ENCODE results near the gene CNST. TPM values are rescaled to one million over a fixed set of nuclear protein-coding genes. Genes with fewer than 3 reads are reported as not detected.

Gene CNST, protein sequence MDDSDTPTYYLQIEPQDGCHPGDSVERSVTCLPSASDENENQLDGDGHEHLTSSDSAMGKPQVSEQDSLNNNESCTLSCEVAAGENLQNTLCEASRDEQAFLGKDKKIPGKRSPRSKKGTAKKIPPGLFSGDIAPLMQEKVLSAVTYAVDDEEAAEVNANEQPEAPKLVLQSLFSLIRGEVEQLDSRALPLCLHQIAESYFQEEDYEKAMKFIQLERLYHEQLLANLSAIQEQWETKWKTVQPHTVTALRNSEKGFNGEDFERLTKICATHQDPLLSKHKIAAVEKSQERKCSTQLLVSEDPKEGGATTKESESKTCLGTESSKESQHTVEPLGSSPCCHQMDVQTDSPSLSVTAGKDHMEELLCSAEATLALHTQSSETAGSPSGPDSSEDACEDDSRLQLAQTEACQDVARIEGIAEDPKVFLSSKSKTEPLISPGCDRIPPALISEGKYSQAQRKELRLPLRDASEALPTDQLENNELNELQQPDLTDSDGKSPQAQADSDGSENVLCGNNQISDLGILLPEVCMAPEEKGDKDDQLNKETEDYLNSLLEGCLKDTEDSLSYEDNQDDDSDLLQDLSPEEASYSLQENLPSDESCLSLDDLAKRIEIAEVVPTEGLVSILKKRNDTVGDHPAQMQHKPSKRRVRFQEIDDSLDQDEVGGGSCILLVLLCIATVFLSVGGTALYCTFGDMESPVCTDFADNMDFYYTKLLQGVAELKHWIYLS
- total RNA-seq, result 10 to 100 TPM; 11.6 to 56.4 (median 28.5) TPM

DNA sequence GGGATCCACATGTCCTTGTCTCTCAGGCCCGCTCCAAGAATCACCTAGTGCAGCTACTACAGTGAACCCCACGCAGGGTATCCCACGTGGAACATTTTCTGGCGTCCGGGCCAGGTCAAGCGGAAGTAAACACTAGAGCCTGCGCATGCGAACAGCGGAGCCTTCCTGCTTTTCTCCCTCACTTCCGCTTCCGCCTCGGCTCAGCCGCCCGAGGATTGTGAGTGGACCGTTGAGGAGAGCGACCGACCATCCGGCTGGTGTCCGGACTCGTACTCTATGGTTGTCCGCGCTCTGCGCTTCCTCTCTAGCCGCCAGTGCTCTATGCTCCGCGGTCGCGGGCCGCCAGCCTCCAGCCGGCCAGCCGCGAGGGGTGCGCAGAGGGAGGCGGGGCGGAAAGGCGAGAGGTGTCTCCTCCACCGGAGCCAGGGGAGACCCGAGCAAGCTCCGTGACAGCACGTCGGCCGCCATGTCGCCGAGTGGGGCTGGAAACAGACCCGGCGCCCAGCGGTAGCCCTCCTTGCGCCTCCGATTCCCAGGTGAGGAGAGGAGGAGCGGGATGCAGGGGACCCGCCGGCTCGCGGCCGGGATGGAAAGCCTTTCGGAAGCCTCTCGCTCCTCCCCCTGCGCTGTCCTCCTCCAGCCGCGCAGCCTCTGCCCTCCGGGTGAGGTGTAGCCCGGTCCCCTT is at the start of gene CNST, which contains the start of gene TFB2M:
Gene CNST, plus strand, starts transcription at position 329 of the 685 bp plus-strand sequence. CDS start 25,107 bp downstream, outside the sequence.
Gene TFB2M, minus strand, starts transcription at position 134 of the 685 bp plus-strand sequence. Its CDS starts 123 bp downstream, at position 11.
- Histone ChIP-seq H3K4me3 (peak within 1 kb of the TSS; percentile 71 to 91 (median 80)), H3K27ac (peak within 1 kb of the TSS; percentile 76 to 90), H3K4me1 (replicated peaks in 1 of 2) (peaks cover 17 to 21% of the 10 kb centered on the region in 2 donors)
- 0 to 5% (median 0%) methylated on average over 1 to 17 of the region's 62 CpGs; no CpG with 5 or more reads in 3 of the 10 experiments for WGBS, 10 experiments
- in situ Hi-C loops (cut with MboI; ENCODE audit: low pct_unique_long_range_greater_than_20kb in 2 of 9, low sequenced_read_pairs in 9 of 9, unreplicated experiment in 9 of 9), result no loop called here
- ATAC-seq (replicated peaks in 6 of 8), result peak; percentile 91 to 96 (median 96)

DNA sequence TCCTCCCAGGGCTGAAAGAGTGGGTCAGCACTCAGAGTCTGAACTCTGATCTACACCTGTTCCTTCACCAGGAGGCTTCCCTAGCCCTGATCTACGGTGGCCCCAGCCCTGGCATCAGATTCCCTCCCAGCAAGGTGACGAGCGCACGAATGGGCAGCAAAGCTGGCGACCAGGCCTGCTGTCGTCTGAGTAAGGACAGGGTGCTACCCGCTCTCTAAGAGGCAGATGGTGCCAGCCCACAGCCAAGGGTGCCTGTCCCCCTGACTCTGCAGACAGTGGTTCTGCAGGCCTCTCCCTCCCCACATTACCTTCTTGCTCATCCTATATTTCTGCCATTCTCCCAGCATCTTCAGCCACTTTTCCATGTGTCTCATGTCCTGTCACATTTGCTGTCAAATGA is 48.9 kb upstream of the CNST start:
- 49 to 100% (median 72%) methylated on average over 1 to 7 of the region's 7 CpGs; no CpG with 5 or more reads in 5 of the 10 experiments for WGBS, 10 experiments
- no peak for ATAC-seq (replicated peaks in 6 of 8)
- Histone ChIP-seq H3K4me3 (no peak overlapping the region), H3K4me1 (replicated peaks in 1 of 2) (no peaks in the 10 kb centered on the region), H3K27ac (no peak overlapping the region)
- in situ Hi-C loops (cut with MboI; ENCODE audit: low pct_unique_long_range_greater_than_20kb in 2 of 9, low sequenced_read_pairs in 9 of 9, unreplicated experiment in 9 of 9), result no loop called here

DNA sequence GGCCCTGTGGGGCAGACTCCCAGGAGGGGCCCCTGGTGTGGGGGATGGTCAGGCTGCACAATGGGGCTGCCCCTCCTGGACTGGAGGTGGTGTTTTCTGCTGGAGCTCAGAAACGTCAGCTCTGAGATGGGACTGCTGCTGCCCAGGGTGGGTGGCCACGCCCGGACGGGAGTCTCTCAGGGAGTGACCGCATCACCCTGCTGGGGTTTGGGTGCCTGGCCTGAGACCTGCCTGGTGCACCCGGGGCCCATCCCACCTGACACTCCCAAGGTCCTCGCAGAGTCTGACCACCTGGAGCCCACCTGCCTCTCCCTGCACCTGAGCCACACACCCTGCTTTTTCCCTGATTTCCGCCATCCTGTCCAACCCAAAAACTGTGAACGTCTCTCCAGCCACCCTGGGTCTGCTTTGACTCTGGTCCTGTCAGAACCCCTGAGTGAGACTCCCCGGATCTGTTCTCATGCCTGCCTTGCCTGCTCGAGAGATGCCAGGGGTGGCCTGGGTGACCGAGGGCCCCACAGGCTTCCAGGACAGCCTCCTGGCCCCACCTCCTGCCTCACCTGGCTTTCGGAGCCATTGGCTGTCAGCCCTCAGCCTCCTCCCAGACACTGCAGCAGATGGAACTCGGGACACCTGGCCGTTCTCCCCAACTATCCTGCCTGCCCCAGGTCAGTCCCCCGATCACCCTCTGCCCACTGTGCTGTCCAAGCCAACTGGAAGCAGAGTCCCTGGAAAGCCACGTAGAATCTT is 47.6 kb upstream of the CNST start:
- in situ Hi-C loops (cut with MboI; ENCODE audit: low pct_unique_long_range_greater_than_20kb in 2 of 9, low sequenced_read_pairs in 9 of 9, unreplicated experiment in 9 of 9), result no loop called here

DNA sequence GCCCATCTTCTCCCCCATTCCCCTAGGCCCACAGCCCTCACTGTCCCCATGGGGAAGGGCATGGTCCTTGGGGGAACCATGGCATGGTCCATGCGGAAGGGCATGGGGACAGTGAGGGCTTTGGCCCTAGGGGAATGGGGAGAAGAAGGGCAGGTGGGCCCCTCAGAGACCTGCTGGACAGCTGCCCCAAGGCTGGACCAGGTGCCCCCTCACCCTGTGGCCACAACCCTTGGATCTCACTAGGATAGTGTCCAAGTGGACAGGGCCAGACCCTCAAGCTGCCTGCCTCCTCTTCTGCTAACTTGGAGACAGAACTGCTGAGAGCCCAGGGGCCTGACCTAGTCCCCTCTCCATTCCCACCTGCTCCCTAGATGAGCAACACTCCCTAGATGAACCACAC is 46.7 kb upstream of the CNST start:
- Histone ChIP-seq H3K4me3 (no peak overlapping the region), H3K27ac (no peak overlapping the region), H3K4me1 (replicated peaks in 1 of 2) (no peaks in the 10 kb centered on the region)
- in situ Hi-C loops (cut with MboI; ENCODE audit: low pct_unique_long_range_greater_than_20kb in 2 of 9, low sequenced_read_pairs in 9 of 9, unreplicated experiment in 9 of 9), result no loop called here
- no peak for ATAC-seq (replicated peaks in 6 of 8)
- WGBS, 10 experiments, result 83 to 100% methylated on average over 1 of the region's 1 CpG; no CpG with 5 or more reads in 8 of the 10 experiments

More for the DNA sequence above, 47.6 kb upstream of the CNST start:
- ATAC-seq (replicated peaks in 6 of 8), result no peak
- H3K27ac ChIP-seq, result no peak overlapping the region
- H3K4me3 ChIP-seq, result no peak overlapping the region
- no peaks in the 10 kb centered on the region for H3K4me1 ChIP-seq (replicated peaks in 1 of 2)
- 0 to 90% (median 73%) methylated on average over 1 to 11 of the region's 17 CpGs; no CpG with 5 or more reads in 3 of the 10 experiments for WGBS, 10 experiments

DNA sequence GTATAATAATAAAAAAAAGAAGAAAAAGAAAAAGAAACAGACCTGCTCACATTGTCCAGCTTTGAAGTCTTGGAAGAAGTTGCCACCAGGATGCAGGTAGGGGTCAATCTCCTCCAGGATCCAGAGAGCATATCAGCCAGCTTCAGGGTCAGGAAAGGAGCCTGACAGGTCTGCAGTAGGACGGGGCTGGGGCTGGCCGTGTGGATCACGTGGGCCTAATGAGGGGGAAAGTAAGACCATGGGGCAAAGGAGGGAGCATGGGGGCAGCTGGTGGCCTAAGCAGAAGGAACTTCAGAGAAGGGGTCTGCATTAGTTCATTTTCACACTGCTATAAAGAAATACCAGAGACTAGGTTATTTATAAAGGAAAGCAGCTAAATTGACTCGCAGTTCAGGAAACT is 39.9 kb upstream of the CNST start:
- ATAC-seq (replicated peaks in 6 of 8), result no peak
- in situ Hi-C loops (cut with MboI; ENCODE audit: low pct_unique_long_range_greater_than_20kb in 2 of 9, low sequenced_read_pairs in 9 of 9, unreplicated experiment in 9 of 9), result no loop called here
- Histone ChIP-seq H3K27ac (no peak overlapping the region), H3K4me1 (replicated peaks in 1 of 2) (no peaks in the 10 kb centered on the region), H3K4me3 (no peak overlapping the region)
- 60 to 100% (median 100%) methylated on average over 1 to 3 of the region's 4 CpGs; no CpG with 5 or more reads in 5 of the 10 experiments for WGBS, 10 experiments

DNA sequence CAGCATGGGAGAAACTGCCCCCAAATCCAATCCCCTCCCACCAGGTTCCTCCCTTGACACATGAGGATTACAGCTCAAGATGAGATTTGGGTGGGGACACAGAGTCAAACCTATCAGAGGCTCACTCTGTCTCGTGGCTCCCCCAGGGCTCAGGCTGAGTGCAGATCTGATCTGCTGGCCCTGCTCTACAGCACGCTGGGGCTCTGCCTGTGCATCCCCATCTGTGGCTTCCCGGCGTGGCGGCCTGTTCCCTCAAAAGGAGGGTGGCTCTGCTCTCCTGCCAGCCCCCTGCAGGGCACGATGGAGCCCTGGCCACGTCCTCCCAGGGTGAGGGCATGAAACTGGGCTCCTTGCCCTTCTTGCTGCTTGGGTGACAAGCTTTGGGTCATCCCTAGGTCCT is 39.3 kb upstream of the CNST start:
- Histone ChIP-seq H3K4me3 (no peak overlapping the region), H3K4me1 (replicated peaks in 1 of 2) (no peaks in the 10 kb centered on the region), H3K27ac (no peak overlapping the region)
- WGBS, 10 experiments, result 62 to 100% (median 69%) methylated on average over 1 to 7 of the region's 7 CpGs; no CpG with 5 or more reads in 6 of the 10 experiments
- ATAC-seq (replicated peaks in 6 of 8), result peak in 1 of 8 experiments; percentile 25
- in situ Hi-C loops (cut with MboI; ENCODE audit: low pct_unique_long_range_greater_than_20kb in 2 of 9, low sequenced_read_pairs in 9 of 9, unreplicated experiment in 9 of 9), result no loop called here

DNA sequence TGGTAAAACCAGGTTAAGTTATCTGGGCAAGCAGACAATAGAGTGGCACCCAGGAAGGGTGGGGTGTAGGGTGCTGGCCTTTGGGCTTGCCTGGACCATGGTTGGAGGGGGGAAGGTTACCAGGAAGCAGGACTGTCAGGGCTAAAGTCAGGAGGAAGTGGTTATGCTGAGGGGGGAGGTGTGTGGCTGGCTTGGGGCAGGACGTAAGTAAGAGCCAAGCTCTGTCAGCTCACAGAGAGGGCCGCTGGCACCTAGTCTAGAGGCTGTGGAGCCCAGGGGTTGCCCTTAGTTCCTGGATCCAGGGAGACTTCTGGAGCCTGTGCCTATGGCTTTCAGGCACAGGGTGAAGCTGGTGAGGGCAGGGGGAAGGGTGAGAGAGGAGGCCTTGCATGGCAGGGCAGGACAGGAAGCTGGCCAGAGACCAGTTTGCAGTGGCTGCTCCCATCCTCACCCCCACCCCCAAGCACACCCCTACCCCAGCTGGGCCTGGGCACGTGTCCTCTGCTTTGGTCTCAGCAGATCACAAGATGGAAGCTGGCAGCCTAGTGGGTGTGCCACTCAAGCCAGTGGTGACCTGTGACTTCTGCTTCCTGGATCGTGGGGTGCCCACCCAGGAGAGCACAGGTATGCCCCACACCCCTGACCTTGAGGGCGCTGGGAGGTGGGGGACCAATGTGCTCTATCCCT is 38.7 kb upstream of the CNST start:
- Histone ChIP-seq H3K4me3 (no peak overlapping the region), H3K4me1 (replicated peaks in 1 of 2) (no peaks in the 10 kb centered on the region), H3K27ac (no peak overlapping the region)
- 0 to 80% (median 39%) methylated on average over 1 to 4 of the region's 5 CpGs; no CpG with 5 or more reads in 4 of the 10 experiments for WGBS, 10 experiments
- in situ Hi-C loops (cut with MboI; ENCODE audit: low pct_unique_long_range_greater_than_20kb in 2 of 9, low sequenced_read_pairs in 9 of 9, unreplicated experiment in 9 of 9), result no loop called here
- ATAC-seq (replicated peaks in 6 of 8), result no peak

DNA sequence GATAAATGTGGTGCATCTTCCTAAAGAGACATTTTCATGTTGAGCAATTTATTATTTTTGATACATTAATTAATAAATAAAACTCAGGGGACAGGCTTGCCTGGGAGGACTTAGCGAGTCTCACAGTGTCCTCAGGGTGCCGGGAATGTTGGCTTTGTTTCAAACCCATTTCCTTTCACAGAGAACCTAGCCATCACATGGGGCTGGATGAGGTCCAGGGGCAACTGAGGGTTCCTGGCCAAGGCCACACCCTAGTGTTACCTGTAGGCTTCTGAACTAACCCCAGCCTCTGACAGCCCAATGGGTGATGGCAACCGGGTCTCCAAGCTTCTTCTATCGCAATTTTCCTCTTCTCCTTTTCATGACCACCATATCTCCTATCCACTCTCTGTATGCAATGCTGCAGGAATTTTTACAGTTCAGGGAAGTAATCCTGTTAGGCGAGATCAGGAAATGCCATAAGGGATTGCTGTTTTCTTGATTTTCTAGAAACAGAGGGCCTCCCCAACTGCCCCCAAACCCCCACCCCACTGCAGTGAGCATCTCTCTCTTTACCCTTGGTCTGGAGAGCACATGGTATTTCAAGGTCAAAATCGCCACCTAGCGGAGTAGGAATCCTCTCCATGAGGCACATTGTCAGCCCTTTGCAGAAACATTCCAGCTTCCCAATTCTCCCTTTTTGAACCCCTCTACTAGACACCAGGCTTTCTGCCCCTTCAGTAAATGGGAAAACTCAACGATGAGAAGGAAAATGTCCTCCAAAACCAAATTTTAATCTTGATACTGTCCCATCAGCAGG is 37.1 kb upstream of the CNST start:
- no peak overlapping the region for H3K27ac ChIP-seq
- no peak overlapping the region for H3K4me3 ChIP-seq
- no peak for ATAC-seq (replicated peaks in 6 of 8)
- WGBS, 10 experiments, result 13 to 83% (median 71%) methylated on average over 1 to 7 of the region's 8 CpGs; no CpG with 5 or more reads in 2 of the 10 experiments
- in situ Hi-C loops (cut with MboI; ENCODE audit: low pct_unique_long_range_greater_than_20kb in 2 of 9, low sequenced_read_pairs in 9 of 9, unreplicated experiment in 9 of 9), result no loop called here
- H3K4me1 ChIP-seq (replicated peaks in 1 of 2), result no peaks in the 10 kb centered on the region

DNA sequence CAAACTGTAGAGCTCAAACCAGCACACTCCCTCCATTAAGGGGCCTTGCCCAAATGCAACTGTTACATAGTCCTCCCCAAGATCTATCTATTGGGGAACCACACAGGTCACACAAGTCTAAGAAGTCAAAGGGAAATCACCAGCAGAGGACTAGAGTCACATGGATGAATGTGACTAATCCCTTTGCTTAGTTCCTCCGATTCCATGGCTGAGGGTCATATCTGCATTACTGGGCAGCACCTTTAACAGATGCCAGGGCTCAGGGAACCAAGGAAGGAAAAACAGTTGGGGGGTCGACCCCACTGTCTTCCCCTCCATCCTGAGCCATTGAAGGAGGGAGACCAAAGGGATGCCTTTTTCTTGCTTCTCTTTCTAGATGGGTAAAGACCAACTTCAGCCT is 35.8 kb upstream of the CNST start:
- in situ Hi-C loops (cut with MboI; ENCODE audit: low pct_unique_long_range_greater_than_20kb in 2 of 9, low sequenced_read_pairs in 9 of 9, unreplicated experiment in 9 of 9), result no loop called here

DNA sequence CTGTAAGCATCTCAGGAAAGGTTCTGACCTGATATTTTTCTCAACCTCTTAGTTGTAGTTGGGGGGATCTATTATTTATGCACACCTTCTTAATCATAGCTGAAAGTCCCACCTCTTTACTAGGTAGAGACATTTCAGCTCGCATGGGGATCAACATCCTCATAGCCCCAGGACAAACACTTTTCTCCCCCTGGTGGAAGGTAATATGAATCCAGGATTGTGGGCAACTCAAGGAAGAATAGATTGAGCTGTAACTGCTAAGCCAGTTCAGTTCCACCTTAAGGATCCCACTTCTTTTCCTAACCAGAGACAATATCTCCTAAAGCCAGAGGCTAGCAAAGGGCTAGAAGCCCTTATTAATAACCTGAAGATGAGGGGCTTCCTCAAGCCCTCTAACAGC is 33.7 kb upstream of the CNST start:
- Histone ChIP-seq H3K27ac (no peak overlapping the region), H3K4me1 (replicated peaks in 1 of 2) (no peaks in the 10 kb centered on the region), H3K4me3 (no peak overlapping the region)
- 0 to 50% (median 29%) methylated on average over 1 of the region's 1 CpG; no CpG with 5 or more reads in 6 of the 10 experiments for WGBS, 10 experiments
- in situ Hi-C loops (cut with MboI; ENCODE audit: low pct_unique_long_range_greater_than_20kb in 2 of 9, low sequenced_read_pairs in 9 of 9, unreplicated experiment in 9 of 9), result no loop called here
- ATAC-seq (replicated peaks in 6 of 8), result peak in 1 of 8 experiments; percentile 44

More for the DNA sequence above, 35.8 kb upstream of the CNST start:
- Histone ChIP-seq H3K4me3 (no peak overlapping the region), H3K27ac (no peak overlapping the region), H3K4me1 (replicated peaks in 1 of 2) (no peaks in the 10 kb centered on the region)
- 0 to 89% (median 58%) methylated on average over 1 to 2 of the region's 2 CpGs; no CpG with 5 or more reads in 2 of the 10 experiments for WGBS, 10 experiments
- no peak for ATAC-seq (replicated peaks in 6 of 8)

DNA sequence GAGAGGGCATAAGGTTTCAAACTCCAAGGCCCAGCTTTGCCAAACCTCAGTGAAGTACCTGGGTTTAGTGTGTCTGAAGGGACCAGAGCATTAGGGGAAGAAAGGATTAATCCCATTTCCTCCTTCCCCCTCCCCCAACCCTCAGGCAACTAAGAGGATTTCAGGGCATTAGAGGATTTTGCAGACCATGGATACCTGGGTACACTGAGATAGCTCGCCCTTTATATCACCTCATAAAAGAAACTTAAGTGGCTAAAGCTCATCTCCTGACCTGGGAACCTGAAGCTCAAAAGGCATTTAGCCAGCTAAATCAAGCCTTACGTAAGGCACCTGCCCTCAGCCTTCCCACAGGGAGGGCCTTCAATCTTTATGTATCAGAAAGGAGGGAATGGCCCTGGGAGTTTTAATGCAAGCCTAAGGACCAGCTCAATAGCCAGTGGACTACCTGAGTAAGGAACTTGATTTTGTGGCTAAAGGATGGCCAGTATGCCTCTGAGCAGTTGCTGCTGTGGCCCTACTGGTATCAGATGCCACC is 32.8 kb upstream of the CNST start:
- Histone ChIP-seq H3K4me1 (replicated peaks in 1 of 2) (no peaks in the 10 kb centered on the region), H3K4me3 (no peak overlapping the region), H3K27ac (no peak overlapping the region)
- in situ Hi-C loops (cut with MboI; ENCODE audit: low pct_unique_long_range_greater_than_20kb in 2 of 9, low sequenced_read_pairs in 9 of 9, unreplicated experiment in 9 of 9), result no loop called here
- ATAC-seq (replicated peaks in 6 of 8), result no peak
- 20 to 100% (median 68%) methylated on average over 1 to 2 of the region's 2 CpGs; no CpG with 5 or more reads in 2 of the 10 experiments for WGBS, 10 experiments
